ENCODE measurements around the gene TINAGL1.
A peak's percentile ranks its signal among the peaks of the same experiment; 100 is the strongest.

Gene TINAGL1

DNA sequence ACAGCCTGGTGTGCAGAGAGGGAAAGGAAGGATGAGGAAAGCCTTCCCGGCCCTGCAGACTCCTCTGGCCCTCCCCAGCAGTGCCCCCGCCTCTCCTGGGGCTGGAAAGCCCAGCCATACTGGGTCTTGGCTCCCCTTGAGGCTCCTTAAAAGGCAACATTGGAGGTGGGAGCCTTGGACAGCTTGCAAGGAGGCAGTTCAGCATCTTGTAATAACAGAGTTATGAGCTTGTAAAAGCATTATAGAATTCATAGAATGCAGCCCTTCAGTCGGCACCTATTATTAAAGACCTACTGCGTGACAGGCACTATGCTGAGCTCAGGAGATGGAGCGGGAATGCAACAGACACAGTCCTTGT is 4.2 kb downstream of the TINAGL1 start:
- no peaks in the 10 kb centered on the region for H3K27me3 ChIP-seq
- no peaks in the 10 kb centered on the region for H3K9me3 ChIP-seq
- H3K4me1 ChIP-seq, result peaks cover 17% of the 10 kb centered on the region
- H3K4me3 ChIP-seq (ENCODE audit: low read depth, low read length), result no peak overlapping the region
- TF ChIP-seq, protein P1, sequence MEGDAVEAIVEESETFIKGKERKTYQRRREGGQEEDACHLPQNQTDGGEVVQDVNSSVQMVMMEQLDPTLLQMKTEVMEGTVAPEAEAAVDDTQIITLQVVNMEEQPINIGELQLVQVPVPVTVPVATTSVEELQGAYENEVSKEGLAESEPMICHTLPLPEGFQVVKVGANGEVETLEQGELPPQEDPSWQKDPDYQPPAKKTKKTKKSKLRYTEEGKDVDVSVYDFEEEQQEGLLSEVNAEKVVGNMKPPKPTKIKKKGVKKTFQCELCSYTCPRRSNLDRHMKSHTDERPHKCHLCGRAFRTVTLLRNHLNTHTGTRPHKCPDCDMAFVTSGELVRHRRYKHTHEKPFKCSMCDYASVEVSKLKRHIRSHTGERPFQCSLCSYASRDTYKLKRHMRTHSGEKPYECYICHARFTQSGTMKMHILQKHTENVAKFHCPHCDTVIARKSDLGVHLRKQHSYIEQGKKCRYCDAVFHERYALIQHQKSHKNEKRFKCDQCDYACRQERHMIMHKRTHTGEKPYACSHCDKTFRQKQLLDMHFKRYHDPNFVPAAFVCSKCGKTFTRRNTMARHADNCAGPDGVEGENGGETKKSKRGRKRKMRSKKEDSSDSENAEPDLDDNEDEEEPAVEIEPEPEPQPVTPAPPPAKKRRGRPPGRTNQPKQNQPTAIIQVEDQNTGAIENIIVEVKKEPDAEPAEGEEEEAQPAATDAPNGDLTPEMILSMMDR (IDR thresholded peaks at IDR 0.05; ENCODE audit: low read depth, low read length), result no peak
- DNase-seq, result no peak
- no peaks in the 10 kb centered on the region for H3K36me3 ChIP-seq

DNA sequence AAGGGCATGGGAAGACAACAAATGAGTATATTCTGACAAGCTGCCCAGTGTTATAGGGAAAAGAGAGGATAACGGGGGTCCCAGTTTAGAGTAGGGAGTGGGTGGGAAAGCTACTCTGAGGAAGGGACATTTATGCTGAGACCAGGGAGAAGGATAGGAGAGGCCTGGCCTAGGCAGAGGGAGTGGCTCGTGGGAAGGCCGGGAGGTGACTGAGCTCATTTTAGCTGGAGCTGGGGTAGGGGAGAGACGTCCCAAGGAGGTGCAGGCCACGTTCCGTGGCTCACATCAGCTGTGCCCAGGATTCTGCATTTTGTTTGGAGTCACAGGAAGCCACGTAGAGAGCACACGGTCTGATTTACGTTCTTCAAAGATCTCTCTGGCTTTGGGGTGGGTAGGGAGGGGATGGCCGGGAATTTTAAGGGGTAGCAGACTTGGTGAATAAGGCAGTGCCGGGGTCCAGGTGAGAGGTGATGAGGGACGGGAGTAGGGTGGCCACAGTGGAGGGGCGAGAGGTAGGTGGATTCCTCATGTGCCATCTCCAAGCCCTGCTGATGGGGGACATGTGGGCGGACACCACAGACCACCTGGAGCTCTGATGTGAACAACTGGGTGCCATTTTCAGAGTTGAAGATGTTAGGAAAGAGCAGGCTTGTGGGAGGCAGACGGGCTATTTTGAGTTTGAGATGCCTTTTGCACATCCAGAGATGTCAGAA is 4.7 kb downstream of the TINAGL1 start:
- no peak for DNase-seq
- Histone ChIP-seq H3K4me1 (peaks cover 17% of the 10 kb centered on the region), H3K4me3 (ENCODE audit: low read depth, low read length) (no peak overlapping the region), H3K36me3 (no peaks in the 10 kb centered on the region), H3K9me3 (no peaks in the 10 kb centered on the region), H3K27me3 (no peaks in the 10 kb centered on the region)
- TF ChIP-seq, protein P1 (IDR thresholded peaks at IDR 0.05; ENCODE audit: low read depth, low read length), result no peak

DNA sequence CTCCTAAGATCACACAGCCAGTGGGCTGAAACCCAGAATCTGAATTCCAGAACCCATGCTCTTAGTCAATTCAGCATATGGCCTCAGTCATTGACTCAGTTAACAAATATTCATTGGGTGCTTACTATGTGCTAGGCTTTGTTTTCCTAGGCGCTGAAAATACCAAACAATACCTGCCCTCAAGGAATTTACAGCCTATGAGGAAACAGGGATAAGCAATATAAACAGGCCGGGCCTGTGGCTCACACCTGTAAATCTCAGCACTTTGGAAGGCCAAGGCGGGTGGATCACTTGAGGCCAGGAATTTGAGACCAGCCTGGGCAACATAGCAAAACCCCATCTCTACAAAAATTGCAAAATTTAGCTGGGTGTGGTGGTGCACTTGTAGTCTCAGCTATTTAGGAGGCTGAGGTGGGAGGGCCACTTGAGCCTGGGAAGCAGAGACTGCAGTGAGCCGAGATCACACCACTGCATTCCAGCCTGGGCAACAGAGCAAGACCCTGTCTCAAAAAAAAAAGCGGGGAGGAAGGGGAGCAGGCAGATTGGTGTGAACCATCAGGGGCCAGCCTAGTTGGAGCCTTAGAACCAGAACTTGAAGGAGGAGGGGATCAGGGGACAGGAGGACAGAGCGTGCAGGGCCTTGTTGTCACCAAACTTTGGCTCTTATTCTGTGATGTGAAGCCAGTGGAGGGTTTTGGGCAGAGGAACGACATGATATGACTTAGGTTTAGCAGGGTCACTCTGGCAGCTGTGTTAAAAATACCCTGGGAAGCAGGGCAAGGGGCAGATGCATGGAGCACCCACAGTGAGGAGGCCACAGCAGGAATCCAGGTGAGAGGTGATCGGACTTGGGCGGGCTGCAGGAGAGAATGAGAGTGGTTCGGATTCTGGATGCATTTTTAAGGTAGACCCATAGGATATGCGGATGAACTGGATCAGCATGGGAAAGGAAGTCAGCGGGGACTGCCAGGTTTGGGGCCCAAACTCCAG is 5.8 kb downstream of the TINAGL1 start:
- no peaks in the 10 kb centered on the region for H3K36me3 ChIP-seq
- no peak for DNase-seq
- no peaks in the 10 kb centered on the region for H3K27me3 ChIP-seq
- peaks cover 17% of the 10 kb centered on the region for H3K4me1 ChIP-seq
- H3K9me3 ChIP-seq, result no peaks in the 10 kb centered on the region
- TF ChIP-seq, protein P1 (IDR thresholded peaks at IDR 0.05; ENCODE audit: low read depth, low read length), result no peak
- H3K4me3 ChIP-seq (ENCODE audit: low read depth, low read length), result no peak overlapping the region

- no peak overlapping the region for H3K4me3 ChIP-seq (ENCODE audit: low read depth, low read length)
- DNase-seq, result no peak
- TF ChIP-seq, protein P1 (IDR thresholded peaks at IDR 0.05; ENCODE audit: low read depth, low read length), result no peak
- no peaks in the 10 kb centered on the region for H3K36me3 ChIP-seq
- no peaks in the 10 kb centered on the region for H3K27me3 ChIP-seq
- no peaks in the 10 kb centered on the region for H3K9me3 ChIP-seq
- peaks cover 17% of the 10 kb centered on the region for H3K4me1 ChIP-seq
Measured at GRCh38 chr1:31583082-31583994, 7.0 kb downstream of the TINAGL1 start.

- DNase-seq, result peak; percentile 69
- TF ChIP-seq, protein P1 (IDR thresholded peaks at IDR 0.05; ENCODE audit: low read depth, low read length), result no peak
Measured at GRCh38 chr1:31583995-31584868, 7.9 kb downstream of the TINAGL1 start.

More at GRCh38 chr1:31583995-31584868, 7.9 kb downstream of the TINAGL1 start:
- Histone ChIP-seq H3K4me3 (ENCODE audit: low read depth, low read length) (no peak overlapping the region), H3K4me1 (peaks cover 14% of the 10 kb centered on the region), H3K9me3 (no peaks in the 10 kb centered on the region), H3K27me3 (no peaks in the 10 kb centered on the region), H3K36me3 (no peaks in the 10 kb centered on the region)
